ENCODE results near the gene WDPCP. TPM values are rescaled to one million over a fixed set of nuclear protein-coding genes. Genes with fewer than 3 reads are reported as not detected.
A peak's percentile ranks its signal among the peaks of the same experiment; 100 is the strongest.
"Not testable (repeated sequence)": the region's sequence is repeated elsewhere in the genome, so short reads cannot be mapped to it uniquely, and the experiment has no call there.

WDPCP gene
- total and polyA plus RNA-seq, 9 donors, result 5.5 to 11.7 (median 7.6) TPM

DNA sequence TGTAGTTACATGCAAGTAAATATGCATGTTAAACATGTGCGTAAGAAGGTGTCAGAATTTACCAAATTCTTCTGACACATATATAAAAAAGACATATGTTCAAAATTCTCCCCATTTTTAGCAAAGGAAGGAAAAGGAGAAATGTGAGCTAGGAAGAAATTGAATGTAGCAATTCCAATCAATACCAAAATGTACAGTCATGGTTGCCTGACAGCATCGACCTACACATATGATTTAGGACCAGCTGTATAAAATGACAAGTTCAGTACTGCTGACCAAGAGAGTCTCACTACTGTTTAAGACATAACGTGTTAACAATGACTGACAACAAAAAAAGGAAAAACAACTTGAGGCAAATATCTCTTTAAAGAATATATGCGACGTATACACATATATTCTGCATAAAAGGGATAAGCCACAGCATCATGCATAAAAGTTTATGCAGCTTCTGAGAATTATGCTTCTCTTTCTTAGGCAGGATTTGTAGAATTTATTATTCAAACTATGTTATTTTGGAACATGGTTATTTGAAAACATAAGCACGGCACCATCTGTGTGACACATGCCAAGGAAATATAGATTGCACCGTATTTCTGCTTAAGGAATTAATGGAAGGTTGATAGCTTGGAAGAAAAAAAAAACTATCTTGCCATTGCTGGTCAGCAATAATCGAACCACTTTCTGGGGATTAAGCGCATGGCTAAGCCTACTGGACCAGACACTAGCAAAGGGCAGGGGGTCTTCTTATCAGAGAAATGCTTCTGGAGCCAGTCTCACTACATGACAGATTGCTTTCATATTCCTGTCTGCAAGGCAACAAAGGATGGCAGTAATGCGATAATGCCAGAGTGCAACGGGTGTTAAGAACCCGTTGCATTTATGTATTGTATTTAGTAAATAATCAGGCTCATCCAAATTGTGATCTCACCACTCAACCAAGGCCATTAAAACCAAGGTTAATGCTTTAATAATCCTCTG is 154.0 kb downstream of the WDPCP start:
- Histone ChIP-seq H3K27ac (ENCODE audit: low read length) (no peak overlapping the region), H3K36me3 (ENCODE audit: control insufficient read depth, insufficient read depth, low read length) (no peaks in the 10 kb centered on the region), H3K9me3 (replicated peaks; ENCODE audit: control insufficient read depth, low read depth, low read length) (no peaks in the 10 kb centered on the region), H3K4me3 (ENCODE audit: low read length) (no peak overlapping the region), H3K27me3 (ENCODE audit: control insufficient read depth, insufficient read depth, low read length) (no peaks in the 10 kb centered on the region), H3K4me1 (ENCODE audit: control insufficient read depth, insufficient read depth, low read length) (no peaks in the 10 kb centered on the region)
- WGBS (ENCODE audit: insufficient coverage), result 95% methylated on average over 3 of the region's 12 CpGs
- no peak for DNase-seq

DNA sequence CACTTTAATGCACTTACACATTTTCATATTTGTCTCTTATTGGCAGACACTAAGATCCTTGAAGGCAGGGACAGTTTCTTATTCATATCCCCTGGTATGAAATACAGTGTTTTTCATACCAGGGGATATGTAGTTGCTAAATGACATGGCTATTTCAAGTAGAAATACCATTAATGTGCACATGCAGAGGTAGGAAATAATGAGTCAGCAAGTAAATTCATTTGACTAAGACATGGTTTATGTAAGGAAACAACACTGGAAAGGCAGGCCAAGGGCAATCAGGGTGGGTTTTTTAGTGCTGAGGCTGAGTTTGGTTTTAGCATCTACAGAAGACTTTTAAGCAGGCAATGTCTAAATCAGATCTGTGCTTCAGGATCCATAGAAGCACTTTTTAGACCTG is 155.9 kb downstream of the WDPCP start:
- no peak for DNase-seq
- Histone ChIP-seq H3K36me3 (ENCODE audit: control insufficient read depth, insufficient read depth, low read length) (no peaks in the 10 kb centered on the region), H3K4me1 (ENCODE audit: control insufficient read depth, insufficient read depth, low read length) (no peaks in the 10 kb centered on the region), H3K9me3 (replicated peaks; ENCODE audit: control insufficient read depth, low read depth, low read length) (no peaks in the 10 kb centered on the region), H3K27me3 (ENCODE audit: control insufficient read depth, insufficient read depth, low read length) (no peaks in the 10 kb centered on the region), H3K4me3 (ENCODE audit: low read length) (no peak overlapping the region), H3K27ac (ENCODE audit: low read length) (no peak overlapping the region)

DNA sequence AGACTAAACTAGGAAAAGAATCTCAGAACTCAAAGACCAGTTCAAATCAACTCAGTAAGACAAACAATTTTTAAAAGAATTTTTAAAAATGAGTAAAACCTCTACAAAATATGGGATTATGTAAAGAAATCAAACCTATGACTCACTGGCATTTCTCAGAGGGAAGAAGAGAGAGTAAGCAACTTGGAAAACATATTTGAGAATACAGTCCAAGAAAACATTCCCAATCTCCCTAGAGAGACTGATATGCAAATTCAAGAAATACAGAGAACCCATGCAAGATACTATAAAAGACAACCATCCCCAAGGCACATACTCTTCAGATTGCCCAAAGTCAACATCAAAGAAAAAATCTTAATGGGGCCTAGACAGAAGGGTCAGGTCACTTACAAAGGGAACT is 162.7 kb downstream of the WDPCP start:
- peak; percentile 5 for DNase-seq
- no peak overlapping the region for H3K27ac ChIP-seq (ENCODE audit: low read length)
- no peaks in the 10 kb centered on the region for H3K4me1 ChIP-seq (ENCODE audit: control insufficient read depth, insufficient read depth, low read length)
- no peaks in the 10 kb centered on the region for H3K36me3 ChIP-seq (ENCODE audit: control insufficient read depth, insufficient read depth, low read length)
- H3K4me3 ChIP-seq (ENCODE audit: low read length), result no peak overlapping the region
- H3K27me3 ChIP-seq (ENCODE audit: control insufficient read depth, insufficient read depth, low read length), result no peaks in the 10 kb centered on the region
- H3K9me3 ChIP-seq (replicated peaks; ENCODE audit: control insufficient read depth, low read depth, low read length), result peaks cover 2% of the 10 kb centered on the region

DNA sequence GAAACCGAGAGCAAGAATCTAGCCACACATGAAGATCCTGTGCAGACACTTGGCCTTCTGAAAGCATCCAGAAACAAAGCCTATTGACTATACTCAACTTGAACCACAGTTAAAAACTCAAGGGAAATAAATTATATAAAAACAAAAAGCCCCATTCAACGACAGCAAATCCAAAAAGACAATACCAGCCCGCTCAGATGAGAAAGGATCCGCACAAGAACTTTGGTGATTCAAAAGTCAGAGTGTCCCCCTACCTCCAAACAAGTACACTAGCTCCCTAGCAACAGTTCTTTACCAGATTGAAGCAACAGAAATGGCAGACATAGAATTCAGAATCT is 163.2 kb downstream of the WDPCP start:
- no peak for DNase-seq
- H3K27me3 ChIP-seq (ENCODE audit: control insufficient read depth, insufficient read depth, low read length), result no peaks in the 10 kb centered on the region
- no peak overlapping the region for H3K27ac ChIP-seq (ENCODE audit: low read length)
- peaks cover 2% of the 10 kb centered on the region for H3K9me3 ChIP-seq (replicated peaks; ENCODE audit: control insufficient read depth, low read depth, low read length)
- no peaks in the 10 kb centered on the region for H3K36me3 ChIP-seq (ENCODE audit: control insufficient read depth, insufficient read depth, low read length)
- no peaks in the 10 kb centered on the region for H3K4me1 ChIP-seq (ENCODE audit: control insufficient read depth, insufficient read depth, low read length)
- H3K4me3 ChIP-seq (ENCODE audit: low read length), result no peak overlapping the region
- no CpG with 5 or more reads among the region's 4 CpGs for WGBS (ENCODE audit: insufficient coverage)

DNA sequence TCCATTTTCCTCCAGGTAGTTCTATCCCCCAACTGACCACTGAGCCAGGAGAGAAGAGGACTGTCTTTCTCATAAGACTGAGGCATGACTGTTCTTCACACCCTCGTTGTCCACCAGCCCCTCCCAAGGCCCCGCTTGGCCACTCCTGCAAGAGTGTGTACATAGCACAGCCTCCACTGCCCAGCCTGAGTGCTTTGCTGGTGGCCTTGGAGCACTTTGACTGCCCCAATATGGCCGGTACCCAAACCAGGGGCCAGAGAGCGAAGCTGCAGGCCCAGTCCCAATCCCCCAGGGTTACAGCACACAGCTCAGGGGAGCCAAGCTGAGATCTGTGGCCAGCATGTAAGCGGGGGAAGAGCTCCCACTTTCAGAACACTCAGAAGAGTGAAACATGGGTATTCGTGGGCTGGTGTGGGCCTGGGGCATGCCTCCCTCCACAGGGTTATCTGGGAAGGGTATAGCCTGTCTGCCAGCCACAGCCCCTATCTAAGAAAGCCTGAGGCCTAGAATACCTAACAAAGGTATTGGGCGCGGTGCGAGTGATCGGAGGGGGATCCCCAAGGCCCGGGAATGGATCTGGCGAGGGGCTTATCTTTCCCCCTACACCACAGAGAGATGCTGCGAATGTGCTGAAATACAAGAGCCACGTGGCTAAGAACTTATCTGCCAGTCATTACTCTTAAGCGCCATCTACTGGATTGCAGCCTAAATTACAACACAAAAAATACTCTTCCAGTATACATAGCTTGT is 163.8 kb downstream of the WDPCP start:
- no peak for DNase-seq
- Histone ChIP-seq H3K36me3 (ENCODE audit: control insufficient read depth, insufficient read depth, low read length) (no peaks in the 10 kb centered on the region), H3K4me3 (ENCODE audit: low read length) (no peak overlapping the region), H3K9me3 (replicated peaks; ENCODE audit: control insufficient read depth, low read depth, low read length) (peaks cover 2% of the 10 kb centered on the region), H3K4me1 (ENCODE audit: control insufficient read depth, insufficient read depth, low read length) (no peaks in the 10 kb centered on the region), H3K27ac (ENCODE audit: low read length) (no peak overlapping the region), H3K27me3 (ENCODE audit: control insufficient read depth, insufficient read depth, low read length) (no peaks in the 10 kb centered on the region)
- WGBS (ENCODE audit: insufficient coverage), result 80% methylated on average over 11 of the region's 15 CpGs

DNA sequence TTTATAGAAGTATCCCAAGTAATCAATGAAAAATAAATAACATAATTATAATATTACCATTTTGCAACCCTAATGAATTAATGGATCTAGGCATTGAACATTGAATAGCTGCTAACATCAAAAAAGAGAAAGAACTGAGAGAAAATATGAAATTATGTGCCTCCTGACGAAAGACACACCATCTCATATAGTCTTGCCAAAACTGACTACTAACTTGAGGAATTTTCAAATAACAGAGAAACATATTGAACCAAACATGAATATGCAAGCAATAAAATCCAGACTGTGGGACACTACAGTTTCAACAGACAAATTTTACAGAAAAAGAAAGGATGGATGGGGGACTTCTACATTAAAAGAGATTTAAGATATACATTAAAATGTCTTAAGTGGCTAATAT is 165.7 kb downstream of the WDPCP start:
- Histone ChIP-seq H3K9me3 (replicated peaks; ENCODE audit: control insufficient read depth, low read depth, low read length) (peaks cover 2% of the 10 kb centered on the region), H3K27ac (ENCODE audit: low read length) (no peak overlapping the region)

DNA sequence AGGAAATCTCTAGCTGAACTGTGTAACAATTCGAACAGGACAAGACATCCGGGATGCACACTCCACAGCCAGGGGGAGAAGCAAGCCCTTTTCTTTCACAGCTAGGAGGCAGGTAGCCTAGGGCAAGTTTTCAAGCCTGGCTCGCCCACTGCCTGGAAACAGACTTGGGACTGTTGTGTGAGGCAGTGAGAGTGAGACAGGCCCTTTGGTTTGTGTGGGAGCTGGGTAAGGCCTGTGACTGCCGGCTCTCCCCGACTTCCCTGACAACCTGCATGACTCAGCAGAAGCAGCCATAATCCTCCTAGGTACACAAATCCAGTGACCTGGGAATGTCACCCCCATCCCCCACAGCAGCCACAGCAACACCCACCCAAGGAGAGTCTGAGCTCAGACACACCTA is 179.7 kb downstream of the WDPCP start:
- Histone ChIP-seq H3K27me3 (ENCODE audit: control insufficient read depth, insufficient read depth, low read length) (no peaks in the 10 kb centered on the region), H3K4me3 (ENCODE audit: low read length) (no peak overlapping the region), H3K9me3 (replicated peaks; ENCODE audit: control insufficient read depth, low read depth, low read length) (no peaks in the 10 kb centered on the region), H3K27ac (ENCODE audit: low read length) (no peak overlapping the region), H3K36me3 (ENCODE audit: control insufficient read depth, insufficient read depth, low read length) (no peaks in the 10 kb centered on the region), H3K4me1 (ENCODE audit: control insufficient read depth, insufficient read depth, low read length) (no peaks in the 10 kb centered on the region)
- 100% methylated on average over 1 of the region's 5 CpGs for WGBS (ENCODE audit: insufficient coverage)
- DNase-seq, result no peak

More for the DNA sequence above, 165.7 kb downstream of the WDPCP start:
- Histone ChIP-seq H3K36me3 (ENCODE audit: control insufficient read depth, insufficient read depth, low read length) (no peaks in the 10 kb centered on the region), H3K4me3 (ENCODE audit: low read length) (no peak overlapping the region), H3K27me3 (ENCODE audit: control insufficient read depth, insufficient read depth, low read length) (no peaks in the 10 kb centered on the region), H3K4me1 (ENCODE audit: control insufficient read depth, insufficient read depth, low read length) (no peaks in the 10 kb centered on the region)
- DNase-seq, result peak; percentile 37
- no CpG with 5 or more reads among the region's 1 CpG for WGBS (ENCODE audit: insufficient coverage)

DNA sequence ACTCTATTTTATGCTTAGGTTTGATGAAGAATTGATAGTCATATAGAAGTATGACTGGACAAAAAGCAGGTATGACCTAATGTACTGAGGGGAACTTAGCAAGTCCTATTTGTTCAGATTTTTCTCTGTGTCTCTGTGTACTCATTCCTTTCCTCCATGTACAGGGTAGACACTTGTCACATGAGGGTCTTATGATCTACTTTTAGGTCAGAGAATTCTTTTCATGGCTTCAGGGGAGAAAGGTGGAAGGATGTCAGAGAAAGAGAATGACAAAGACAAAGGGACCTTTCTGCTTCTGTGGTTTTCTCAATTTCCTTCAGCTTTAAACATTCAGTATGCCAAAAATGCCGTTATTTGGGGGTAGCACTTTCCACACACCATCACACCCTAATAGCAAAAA is 181.6 kb downstream of the WDPCP start:
- Histone ChIP-seq H3K27me3 (ENCODE audit: control insufficient read depth, insufficient read depth, low read length) (no peaks in the 10 kb centered on the region), H3K27ac (ENCODE audit: low read length) (no peak overlapping the region), H3K9me3 (replicated peaks; ENCODE audit: control insufficient read depth, low read depth, low read length) (no peaks in the 10 kb centered on the region), H3K36me3 (ENCODE audit: control insufficient read depth, insufficient read depth, low read length) (no peaks in the 10 kb centered on the region), H3K4me1 (ENCODE audit: control insufficient read depth, insufficient read depth, low read length) (no peaks in the 10 kb centered on the region), H3K4me3 (ENCODE audit: low read length) (no peak overlapping the region)
- no CpG with 5 or more reads among the region's 1 CpG for WGBS (ENCODE audit: insufficient coverage)
- no peak for DNase-seq

DNA sequence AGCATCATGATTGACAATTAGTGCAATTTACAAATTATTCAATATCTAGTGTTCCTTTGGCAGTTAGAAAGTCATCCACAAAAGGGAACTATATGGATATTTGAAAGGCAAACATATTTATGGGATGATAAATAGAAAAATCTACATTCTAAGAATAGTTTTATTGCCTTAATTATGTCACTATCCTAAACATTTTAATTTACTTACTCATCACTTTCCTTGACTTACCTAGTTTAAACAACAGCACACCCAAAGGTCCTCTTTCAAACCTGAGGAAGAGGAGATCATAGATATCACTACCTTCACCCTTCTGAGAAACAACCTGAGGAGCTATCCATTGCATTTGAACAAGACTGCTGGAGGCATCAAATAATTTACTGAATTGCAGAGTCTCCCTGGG is 184.5 kb downstream of the WDPCP start:
- no peak for DNase-seq
- H3K36me3 ChIP-seq (ENCODE audit: control insufficient read depth, insufficient read depth, low read length), result no peaks in the 10 kb centered on the region
- no peaks in the 10 kb centered on the region for H3K4me1 ChIP-seq (ENCODE audit: control insufficient read depth, insufficient read depth, low read length)
- no peak overlapping the region for H3K4me3 ChIP-seq (ENCODE audit: low read length)
- H3K27ac ChIP-seq (ENCODE audit: low read length), result no peak overlapping the region
- no peaks in the 10 kb centered on the region for H3K27me3 ChIP-seq (ENCODE audit: control insufficient read depth, insufficient read depth, low read length)
- H3K9me3 ChIP-seq (replicated peaks; ENCODE audit: control insufficient read depth, low read depth, low read length), result no peaks in the 10 kb centered on the region

DNA sequence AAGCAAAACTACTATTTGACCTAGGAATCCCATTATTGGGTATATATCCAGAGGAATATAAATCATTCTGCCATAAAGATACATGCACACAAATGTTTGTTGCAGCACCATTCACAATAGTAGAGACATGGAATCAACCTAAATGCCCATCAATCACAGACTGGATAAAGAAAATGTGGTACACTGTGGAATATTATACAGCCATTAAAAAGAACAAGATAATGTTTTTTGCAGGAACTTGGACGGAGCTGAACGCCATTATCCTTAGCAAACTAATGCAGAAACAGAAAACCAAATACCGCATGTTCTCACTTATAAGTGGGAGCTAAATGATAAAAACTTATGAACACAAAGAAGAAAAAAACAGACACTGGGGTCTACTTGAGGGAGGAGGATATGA is 185.4 kb downstream of the WDPCP start:
- not testable (repeated sequence) for H3K9me3 ChIP-seq (replicated peaks; ENCODE audit: control insufficient read depth, low read depth, low read length); H3K27me3 ChIP-seq (ENCODE audit: control insufficient read depth, insufficient read depth, low read length); H3K36me3 ChIP-seq (ENCODE audit: control insufficient read depth, insufficient read depth, low read length); H3K4me3 ChIP-seq (ENCODE audit: low read length); H3K4me1 ChIP-seq (ENCODE audit: control insufficient read depth, insufficient read depth, low read length); DNase-seq; H3K27ac ChIP-seq (ENCODE audit: low read length)
- WGBS (ENCODE audit: insufficient coverage), result no CpG with 5 or more reads among the region's 3 CpGs
